WTC11 (cell line): ENCODE results near the gene PCDH20.

Source experiments
- CBFB ChIP-seq: sonication (generic); formaldehyde crosslinking; IDR thresholded peaks from 2 replicates; pipeline ENCODE4 v1.8.1; 2022; ENCODE audit warnings: mild to moderate bottlenecking, low read depth, missing genetic modification reagents
- CREM ChIP-seq: sonication (generic); formaldehyde crosslinking; IDR thresholded peaks from 2 replicates; pipeline ENCODE4 v1.8.1; 2022; ENCODE audit warnings: mild to moderate bottlenecking, missing genetic modification reagents, moderate library complexity
- CTCF ChIP-seq: fragments of 200-600 bp; IDR thresholded peaks from 2 replicates; pipeline ENCODE4 v1.8.0; 2022; ENCODE audit warnings: antibody characterized with exemption
- MXD4 ChIP-seq: fragments of 250-450 bp; sonication (Bioruptor Pico); IDR thresholded peaks from 2 replicates; pipeline ENCODE4 v1.8.0; 2021; ENCODE audit warnings: mild to moderate bottlenecking, moderate library complexity, borderline replicate concordance
- SP1 ChIP-seq: sonication (generic); formaldehyde crosslinking; conservative IDR thresholded peaks from 2 replicates; pipeline ENCODE4 v1.8.1; 2022; ENCODE audit warnings: missing genetic modification reagents
- ZNF121 ChIP-seq: sonication (generic); formaldehyde crosslinking; IDR thresholded peaks from 2 replicates; pipeline ENCODE4 v1.8.0; 2023; ENCODE audit warnings: missing genetic modification reagents
- TF ChIP-seq, protein P1 (sequence below): sonication (generic); formaldehyde crosslinking; IDR thresholded peaks from 2 replicates; pipeline ENCODE4 v1.8.1; 2023; ENCODE audit warnings: mild to moderate bottlenecking, missing genetic modification reagents, moderate library complexity
- TF ChIP-seq, protein P2 (sequence below): sonication (generic); formaldehyde crosslinking; IDR thresholded peaks from 2 replicates; pipeline ENCODE4 v1.8.1; 2023; ENCODE audit warnings: mild to moderate bottlenecking, missing genetic modification reagents

DNA sequence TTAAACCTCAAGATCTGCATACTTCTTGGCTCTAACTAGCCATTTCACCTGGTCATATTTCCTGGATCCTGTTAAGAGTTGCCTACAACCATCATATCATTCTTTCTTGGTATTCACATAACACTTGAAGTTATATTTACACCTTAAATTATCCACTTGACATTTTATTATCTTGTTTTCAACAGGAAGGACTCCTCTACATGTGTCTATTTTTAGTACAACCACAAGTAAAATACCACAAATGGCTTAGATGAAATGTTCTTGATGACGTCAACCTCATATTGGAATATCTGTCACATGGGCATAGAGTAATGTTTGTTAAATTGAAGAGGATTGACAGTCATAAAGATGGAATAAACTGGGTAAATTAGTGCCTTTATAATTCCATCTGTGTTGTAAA, 9.4 kb downstream of the PCDH20 start:
- TF ChIP-seq CTCF, result no peak
- TF ChIP-seq, protein P1, sequence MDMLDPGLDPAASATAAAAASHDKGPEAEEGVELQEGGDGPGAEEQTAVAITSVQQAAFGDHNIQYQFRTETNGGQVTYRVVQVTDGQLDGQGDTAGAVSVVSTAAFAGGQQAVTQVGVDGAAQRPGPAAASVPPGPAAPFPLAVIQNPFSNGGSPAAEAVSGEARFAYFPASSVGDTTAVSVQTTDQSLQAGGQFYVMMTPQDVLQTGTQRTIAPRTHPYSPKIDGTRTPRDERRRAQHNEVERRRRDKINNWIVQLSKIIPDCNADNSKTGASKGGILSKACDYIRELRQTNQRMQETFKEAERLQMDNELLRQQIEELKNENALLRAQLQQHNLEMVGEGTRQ, result no peak
- TF ChIP-seq CBFB (CRISPR knock-in tag), result no peak
- no peak for TF ChIP-seq SP1 (CRISPR knock-in tag)
- TF ChIP-seq, protein P2, sequence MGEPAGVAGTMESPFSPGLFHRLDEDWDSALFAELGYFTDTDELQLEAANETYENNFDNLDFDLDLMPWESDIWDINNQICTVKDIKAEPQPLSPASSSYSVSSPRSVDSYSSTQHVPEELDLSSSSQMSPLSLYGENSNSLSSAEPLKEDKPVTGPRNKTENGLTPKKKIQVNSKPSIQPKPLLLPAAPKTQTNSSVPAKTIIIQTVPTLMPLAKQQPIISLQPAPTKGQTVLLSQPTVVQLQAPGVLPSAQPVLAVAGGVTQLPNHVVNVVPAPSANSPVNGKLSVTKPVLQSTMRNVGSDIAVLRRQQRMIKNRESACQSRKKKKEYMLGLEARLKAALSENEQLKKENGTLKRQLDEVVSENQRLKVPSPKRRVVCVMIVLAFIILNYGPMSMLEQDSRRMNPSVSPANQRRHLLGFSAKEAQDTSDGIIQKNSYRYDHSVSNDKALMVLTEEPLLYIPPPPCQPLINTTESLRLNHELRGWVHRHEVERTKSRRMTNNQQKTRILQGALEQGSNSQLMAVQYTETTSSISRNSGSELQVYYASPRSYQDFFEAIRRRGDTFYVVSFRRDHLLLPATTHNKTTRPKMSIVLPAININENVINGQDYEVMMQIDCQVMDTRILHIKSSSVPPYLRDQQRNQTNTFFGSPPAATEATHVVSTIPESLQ (CRISPR knock-in tag), result no peak
- TF ChIP-seq MXD4 (CRISPR knock-in tag), result no peak
- TF ChIP-seq ZNF121, result no peak
- TF ChIP-seq CREM (CRISPR knock-in tag), result no peak
